A673 (cell line): ENCODE data around the gene FXR2.

Experiments used
- CTCF ChIP-seq: fragments of 300-800, 200-600 bp; sonication (generic); conservative IDR thresholded peaks from 2 replicates; pipeline ENCODE4 v1.5.1; 2017; ENCODE audit warnings: low read depth, mild to moderate bottlenecking, antibody characterized with exemption, low read length, moderate library complexity, mixed read lengths
- EZH2 ChIP-seq: fragments of 200-600 bp; sonication (generic); IDR thresholded peaks from 2 replicates; pipeline ENCODE4 v1.6.1; 2017; ENCODE audit warnings: borderline replicate concordance, low read depth, mild to moderate bottlenecking, mixed read lengths, antibody characterized with exemption, low read length; ENCODE audit not compliant: poor library complexity, severe bottlenecking

GRCh38 chr17:7551396-7551795, 63.3 kb downstream of the FXR2 start:
- no peak for TF ChIP-seq CTCF
- no peak for TF ChIP-seq EZH2
